GM19043 (cell line): Measurements from ENCODE around the gene REEP3.

ENCODE experiments used
- ATAC-seq: cut with Tn5 transposase; IDR thresholded peaks from one replicate; pipeline ENCODE4 v1.9.1; 2021; ENCODE audit warnings: low read depth; ENCODE audit not compliant: unreplicated experiment

Gene REEP3

DNA sequence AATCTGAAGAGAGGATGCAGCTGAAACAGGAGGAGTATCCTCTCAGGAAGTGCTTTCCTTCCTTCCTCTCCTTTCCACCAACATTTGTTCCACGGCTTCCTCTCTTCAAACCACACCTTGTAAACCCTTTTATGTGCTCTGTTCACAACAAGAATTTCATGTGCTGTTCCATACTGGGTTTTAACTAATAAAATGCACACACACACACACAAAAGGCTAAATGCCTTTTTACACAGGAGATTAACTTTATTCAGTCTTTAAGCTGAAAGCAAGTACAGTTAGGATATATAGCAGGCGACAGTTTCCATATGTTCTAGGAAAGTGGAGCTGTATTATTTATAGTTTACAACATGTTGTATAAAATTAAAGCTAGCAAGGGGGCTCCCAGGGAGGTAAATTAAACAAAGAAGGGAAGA is 106.7 kb downstream of the REEP3 start:
- no peak for ATAC-seq

DNA sequence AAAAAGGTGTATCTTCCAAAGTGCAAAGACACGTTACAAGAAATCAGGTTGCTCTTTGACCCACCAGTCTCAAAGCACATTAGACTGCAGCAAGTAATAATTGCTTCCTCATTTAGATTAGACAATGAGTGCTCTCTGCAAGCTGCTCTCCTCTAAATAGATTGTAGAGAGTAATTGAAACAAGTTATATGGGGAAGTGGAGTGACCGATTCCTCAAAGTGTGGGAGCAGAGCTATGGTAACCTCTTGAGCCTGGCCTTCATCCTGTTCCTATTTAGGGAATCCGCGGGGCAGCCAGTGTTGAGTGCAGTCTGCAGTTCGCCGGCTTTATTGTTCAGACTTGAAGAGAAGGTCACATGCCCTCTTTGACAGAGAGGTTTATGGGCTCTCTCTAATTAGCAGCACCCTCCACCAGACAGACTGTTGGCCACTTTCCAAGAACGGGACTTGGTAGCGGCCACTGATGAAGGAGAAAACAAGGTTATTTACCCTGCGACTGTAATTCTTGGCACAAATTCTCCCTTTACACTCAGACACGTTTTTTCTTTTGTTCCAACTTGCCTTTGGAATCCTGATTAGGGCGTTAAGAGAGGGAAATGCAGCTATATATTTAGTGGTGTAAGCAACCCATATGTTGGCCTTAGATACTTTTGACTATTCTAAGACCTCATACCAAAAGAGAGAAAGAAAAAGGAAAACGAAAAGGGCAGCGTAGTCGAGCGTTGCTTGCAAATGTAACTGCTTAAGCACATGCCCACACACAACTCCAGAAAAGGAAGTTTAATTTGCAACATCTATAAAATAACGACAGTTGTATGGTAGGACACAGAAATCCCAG is 107.5 kb downstream of the REEP3 start:
- peak; percentile 26 for ATAC-seq

DNA sequence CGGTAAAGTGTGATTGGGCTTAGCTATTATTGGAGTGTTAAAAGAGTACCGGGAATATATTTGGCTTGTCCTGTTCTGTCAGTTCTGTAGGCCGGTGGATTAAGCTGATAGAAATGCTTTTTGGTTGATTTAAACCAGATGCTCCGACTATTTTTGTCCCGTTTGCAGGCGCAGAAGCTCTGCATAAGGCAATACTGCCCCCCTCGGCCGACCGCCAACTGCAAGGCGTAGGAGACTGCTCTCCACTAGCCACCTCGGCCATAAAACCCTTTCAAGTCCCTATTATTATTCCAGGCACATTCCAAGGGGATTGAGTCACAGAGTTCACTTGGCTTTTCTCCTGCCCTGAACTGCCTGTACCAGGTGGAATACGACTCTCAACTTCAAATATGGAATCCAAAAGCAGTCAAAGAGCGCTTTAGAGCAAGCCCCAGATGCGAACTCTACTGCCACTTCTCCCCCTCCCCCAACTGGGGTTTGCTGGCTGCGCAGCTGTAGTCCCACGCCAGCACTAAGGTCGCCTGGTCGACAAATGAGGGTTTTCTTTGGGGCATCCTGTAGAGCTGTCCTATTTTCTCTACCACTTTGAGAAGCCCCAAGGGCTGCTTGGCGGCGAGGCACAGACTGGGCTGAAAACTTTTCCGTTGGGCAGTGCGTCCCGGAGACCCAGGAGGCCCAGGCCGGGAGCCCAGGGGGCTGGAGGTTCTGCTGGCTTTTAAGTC is 108.3 kb downstream of the REEP3 start:
- peak; percentile 52 for ATAC-seq

DNA sequence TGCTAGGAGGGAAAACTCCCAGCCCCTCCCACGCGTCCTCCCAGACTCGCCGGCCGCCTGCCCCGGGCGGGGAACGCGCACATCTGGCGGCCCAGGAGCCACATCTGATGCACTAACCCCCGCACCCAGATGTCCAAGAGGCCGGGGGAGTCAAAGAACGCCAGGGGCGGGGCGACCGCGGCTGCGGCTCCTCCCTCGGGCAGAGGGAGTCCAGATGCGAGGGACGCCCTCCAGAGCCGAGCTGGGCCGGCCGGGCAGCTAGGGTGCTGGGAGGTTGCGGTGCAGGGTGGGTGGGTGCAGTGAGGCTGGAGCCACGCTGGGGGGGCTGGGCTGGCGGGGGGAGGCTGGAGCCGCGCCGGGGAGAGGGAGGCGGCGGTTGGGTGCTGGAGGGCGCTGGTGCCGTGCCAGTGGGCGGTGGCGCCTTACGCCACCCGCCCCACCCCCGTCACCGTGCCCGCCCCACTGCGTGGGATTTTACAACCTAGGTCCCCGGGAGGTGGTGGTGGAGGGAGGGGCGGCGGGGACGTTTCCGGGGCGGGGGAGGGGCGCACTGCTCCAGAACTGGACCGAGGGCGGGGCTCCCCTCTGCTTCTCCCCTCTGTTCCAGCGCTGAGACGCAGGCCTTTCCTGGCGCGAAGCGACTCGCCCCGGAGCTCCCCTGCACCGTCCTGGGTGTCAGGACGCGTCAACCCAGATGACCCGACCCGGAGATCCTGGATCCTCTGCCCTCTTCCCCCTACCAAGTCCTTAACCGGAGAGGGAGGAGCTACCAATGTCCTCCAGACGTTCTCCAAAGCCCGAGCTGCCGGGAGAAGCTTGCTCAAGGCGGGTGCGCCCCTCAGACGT is 109.1 kb downstream of the REEP3 start:
- peak; percentile 52 for ATAC-seq

DNA sequence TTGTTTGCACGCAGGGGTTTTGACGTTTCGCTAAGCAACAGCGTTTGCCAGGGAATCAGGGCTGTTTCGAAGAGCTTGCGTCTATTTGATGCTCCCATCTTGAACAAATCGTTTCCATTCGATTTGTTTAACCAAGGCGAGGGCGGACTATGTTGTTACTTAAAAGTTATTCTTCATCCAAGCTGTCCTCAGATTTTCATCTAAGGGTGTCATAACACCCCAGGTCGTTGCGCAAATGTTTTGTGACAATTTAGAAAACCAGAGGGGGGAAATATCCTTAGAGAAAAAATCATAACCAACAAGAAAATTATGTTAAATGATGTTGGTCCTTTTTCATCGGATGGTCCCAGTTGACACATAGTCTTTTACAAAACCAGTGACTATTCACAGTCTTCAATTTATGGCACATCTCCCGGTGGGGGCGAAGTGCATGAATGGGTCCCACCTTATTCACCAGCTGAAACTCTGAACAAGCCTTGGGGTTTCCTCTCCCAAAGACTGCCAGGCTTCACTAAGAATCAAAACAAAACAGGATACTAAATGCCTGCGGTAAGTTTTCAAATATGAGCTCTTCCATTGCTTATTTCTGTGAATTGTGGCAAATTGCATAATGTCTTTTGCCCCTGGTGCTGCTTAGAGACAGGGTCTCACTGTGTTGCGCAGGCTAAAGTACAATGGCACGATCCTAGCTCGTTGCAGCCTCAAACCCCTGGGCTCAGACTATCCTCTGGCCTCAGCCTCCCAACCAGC is 109.9 kb downstream of the REEP3 start:
- ATAC-seq, result no peak

DNA sequence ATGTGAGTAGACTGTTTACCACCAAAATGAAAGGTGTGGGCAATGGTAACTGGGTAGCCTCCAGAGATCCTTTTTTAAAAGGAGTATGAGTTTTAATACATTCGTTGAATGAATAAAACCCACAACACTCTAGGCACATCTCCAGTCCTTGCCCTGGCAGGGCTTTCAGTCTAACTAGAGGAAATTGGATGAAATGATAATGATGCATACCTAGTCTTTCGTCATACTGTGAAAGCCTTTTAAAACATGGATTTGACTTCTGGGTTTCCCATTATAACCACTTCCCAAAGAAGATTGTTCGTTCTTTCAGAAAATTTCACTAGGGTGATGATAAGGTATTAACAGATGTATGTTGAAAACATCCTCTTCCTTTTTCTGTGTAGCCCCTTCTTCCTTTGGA is 110.8 kb downstream of the REEP3 start:
- ATAC-seq, result no peak

DNA sequence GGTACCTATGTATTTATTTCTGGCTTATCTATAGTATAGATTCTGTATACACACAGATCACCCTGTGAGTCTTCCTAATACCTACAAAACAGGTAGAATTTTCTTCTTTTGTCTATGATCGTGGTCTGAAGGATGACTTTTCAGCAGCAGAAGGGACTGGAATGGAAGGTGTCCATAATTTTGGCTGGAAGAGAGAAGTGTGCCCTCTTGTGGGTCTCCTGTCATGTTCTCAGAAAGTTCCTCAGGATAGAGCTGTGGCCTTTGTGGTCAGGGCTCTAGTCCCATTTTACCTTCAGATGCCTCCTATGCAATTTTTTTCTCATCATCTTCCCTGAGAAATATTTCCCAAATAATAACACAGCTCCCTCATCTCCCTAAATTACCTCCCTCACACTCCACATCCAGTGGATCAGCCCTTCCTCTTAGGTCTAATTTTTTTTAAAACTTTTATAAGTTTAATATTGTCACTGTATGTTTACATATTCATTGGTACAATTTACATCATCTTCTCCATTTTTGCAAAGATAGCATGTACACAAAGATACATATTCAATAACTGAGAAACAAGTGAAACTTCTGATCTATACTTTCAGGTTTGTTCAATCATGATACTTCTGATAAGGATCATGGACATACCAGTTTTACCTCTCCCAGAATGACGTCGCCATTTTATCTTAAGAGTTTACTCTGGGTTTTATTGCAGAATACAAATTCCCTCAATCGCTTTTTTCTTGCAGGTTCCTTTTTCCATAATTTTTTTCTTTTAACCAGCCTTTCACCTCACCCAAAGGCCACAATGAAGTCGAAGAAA is 112.7 kb downstream of the REEP3 start:
- ATAC-seq, result no peak

DNA sequence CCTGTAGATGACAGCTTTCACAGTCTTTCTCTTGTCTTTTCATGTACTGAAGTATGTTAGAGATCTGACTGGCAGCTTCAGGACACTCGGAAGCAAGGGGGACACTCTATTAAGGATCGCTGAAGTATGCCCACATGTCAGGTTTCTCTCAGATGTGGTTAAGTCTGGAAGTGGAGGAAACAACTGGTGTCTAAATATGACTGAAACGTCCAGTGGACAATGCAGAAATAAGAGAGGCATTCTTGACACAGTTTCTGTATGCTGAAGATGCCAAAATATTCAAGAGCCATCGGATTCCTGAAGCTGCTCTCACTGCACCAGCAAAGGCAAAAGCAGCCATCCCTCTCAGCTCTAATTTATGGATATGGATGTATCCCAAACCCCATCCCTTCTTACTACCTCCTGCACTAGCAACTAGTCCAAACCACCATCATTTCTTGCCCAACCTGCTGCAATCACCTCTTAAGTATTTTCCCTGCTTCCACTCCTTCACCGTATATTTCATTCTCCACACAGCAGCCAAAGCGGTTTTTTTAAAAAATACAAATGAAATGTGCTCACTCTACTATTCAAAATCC is 113.4 kb downstream of the REEP3 start:
- no peak for ATAC-seq

DNA sequence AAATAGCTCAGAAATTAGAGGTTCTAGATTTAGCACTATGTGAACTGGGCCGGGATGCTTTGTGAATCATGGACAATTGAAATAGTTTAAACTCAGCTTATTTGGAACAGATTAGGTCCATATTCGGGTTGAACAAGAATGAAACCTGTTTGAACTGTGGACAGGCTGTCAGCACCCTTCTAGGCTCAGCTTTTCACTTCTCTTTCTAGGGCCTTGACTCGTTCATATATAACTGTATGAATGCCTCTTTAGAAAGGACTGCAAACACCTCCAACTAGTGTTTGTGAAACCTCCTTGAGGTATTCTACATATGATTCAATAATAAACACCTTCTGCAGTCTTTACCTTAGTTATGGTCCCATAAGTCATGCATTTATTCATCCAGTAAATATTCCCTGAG is 115.6 kb downstream of the REEP3 start:
- no peak for ATAC-seq

DNA sequence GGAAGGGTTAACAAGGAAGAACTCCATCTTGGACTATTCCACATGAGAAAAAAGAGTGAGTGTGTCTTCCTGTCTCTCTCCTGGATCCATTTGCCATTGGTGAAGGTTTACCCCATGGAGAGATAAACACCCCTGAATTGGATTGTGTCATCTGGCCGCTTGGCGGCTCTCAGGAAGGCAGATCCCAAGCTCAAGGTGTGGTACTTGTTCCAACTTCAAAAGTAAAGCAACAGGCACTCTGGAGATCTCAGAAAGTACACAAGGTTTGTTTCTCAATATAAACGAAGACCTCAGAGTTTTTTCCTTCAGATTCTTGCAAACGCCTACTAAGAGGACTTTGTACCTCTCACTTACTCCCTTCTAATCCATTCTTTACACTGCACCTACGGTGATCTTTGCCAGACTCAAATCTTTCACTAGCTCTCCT is 116.7 kb downstream of the REEP3 start:
- no peak for ATAC-seq

DNA sequence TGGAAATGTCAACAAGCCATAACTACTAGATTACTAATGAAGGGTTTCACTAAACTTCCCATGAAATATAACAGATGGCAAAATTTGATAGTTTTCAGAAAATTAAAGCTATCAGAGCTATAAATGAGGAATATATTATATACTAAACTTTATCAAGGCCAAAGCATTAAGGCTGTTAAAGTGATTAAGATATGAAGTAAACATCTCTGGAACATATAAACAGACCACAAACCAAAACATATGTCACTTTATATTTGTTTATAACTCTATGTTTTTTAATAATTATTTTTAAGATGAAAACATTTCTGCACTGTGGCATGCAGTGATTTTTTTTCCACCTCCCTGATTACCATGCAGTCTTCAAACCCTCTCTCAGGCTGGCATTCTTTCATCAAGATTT is 120.2 kb downstream of the REEP3 start:
- ATAC-seq, result no peak

DNA sequence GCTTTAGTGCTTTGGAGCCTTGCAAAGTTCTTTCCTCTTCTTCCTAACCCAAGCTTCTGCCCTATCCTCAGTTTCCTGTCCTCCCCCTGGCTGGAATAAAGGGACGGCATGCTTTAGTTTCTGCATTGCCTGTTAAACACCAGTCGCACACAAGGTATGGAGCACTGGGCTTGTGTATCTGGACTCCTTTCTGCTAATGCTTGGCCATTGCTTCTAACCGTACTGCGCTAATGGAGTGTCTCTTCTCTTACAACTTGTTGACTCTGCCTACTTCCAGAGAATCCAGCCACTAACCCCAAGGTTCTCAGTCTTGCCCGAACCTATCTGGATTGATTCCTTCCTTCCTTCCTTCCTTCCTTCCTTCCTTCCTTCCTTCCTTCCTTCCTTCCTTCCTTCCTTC is 120.6 kb downstream of the REEP3 start:
- ATAC-seq, result no peak

DNA sequence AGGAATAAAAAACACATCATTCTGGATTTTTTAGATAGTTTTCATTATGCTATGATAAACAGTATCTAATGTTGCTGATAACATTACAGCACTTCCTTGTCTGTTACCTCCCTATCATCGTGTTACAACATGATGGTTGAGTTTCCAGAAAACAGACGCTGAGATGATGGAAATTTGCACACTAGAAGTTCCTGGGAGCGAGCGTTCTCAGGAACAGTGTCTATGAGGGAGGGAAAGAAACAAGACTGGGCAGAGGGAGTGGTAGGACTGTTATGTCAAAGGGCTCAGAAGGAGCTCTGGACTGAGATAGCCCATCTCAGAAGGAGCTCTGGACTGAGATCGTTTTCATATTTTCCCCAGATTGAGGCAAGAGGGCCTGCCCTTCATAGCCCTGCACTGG is 121.6 kb downstream of the REEP3 start:
- ATAC-seq, result no peak

DNA sequence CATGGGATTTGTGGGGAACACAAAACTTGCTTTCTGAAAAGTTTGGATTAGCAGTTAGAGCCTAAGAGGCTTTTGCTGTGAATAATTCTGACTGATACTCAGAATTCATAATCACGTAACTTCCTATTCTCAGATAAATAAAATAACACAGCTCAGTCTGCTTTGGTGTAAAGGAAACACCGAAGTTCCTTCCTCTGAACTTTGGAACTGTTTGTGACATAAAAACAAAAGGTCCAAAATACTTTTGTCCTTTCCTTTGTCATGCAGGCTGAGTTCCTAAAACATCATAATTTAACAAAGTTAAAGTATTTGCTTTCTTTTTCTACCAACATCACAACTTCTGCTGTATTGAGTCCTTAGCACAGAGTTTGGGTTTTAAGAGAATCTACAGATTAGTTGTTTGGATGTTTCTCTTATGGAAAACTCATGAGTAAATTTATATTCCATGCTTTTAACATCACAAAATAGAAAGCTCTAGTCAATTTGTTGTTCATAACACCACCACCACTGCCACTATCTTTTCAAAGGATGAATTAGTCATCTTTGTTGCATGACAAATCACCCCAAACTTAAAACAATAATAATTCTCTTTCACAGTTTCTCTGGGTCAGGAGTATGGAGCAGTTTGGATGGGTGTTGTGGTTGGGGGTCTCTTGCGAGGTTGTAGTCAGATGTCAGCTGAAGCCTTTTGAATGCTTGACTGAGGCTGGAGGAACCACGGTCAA is 123.4 kb downstream of the REEP3 start:
- ATAC-seq, result no peak

DNA sequence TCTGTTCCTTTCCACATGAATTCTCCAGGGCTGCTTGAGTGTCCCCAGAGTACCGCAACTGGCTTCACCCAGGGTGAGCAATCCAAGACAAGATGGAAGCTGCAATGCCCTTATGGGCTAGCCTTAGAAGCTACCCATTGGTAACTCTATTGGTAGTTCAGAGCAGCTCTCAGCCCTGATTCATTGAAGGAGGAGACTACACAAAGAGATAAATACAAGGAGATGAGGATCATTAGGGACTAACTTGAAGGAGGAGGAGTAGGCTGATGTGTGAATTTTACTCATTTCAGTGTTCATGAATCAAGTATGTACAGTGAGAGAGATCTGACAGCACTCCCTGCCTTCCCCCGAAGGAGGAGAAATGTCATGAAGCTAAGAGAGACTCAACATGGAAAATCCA is 124.0 kb downstream of the REEP3 start:
- ATAC-seq, result no peak

DNA sequence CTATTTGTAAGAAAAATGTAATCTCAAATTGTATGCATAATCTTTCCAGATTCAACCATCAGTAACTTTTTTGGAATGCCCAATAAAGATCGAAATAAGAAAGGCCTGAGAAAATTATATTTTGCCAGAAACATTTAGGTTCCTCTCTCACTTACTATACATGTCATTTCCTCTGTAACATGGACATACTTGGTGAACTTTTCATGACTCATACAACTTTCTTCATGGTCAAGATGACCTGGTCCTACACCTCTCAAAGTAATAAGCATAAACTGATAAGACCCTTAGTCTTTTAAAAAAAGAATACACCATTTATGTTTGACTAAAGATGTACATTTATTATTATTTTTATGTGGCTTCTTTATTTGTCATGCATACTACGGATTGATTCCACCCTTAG is 125.3 kb downstream of the REEP3 start:
- ATAC-seq, result no peak

DNA sequence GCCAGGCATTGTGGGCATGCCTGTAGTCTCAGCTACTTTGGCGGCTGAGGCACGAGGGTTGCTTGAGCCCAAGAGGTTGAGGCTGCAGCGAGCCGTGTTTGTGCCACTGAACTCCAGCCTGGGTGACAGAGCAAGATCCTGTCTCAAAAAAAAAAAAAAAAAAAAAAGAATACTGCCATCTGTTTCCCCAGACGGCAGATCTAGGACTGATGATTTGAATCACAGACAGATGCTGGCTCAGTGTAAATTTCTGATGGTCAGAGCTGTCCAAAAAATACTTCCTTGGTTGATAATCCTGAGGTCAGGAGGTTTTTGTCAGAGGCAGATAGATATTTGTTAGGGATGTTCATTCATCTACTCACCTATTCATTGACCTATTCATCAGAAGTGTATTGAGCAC is 130.7 kb downstream of the REEP3 start:
- no peak for ATAC-seq

DNA sequence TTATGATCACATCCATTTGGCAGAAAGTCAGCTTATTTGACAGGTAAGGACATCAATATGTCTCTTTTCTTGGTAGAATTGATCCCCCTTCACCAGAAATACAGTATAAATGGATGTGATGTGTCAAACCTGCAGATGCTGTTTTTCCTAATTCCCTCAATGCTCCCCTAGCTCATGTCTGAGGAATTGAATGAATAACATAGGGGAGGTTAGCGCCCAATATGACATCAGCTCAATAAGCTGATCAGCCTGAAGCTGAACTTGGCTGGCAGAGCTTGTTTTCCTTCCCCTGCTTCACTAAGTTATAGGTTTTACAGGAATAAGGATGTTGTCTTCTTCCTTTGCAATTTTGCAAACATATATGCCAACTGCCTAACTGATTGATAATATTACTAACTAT is 132.5 kb downstream of the REEP3 start:
- ATAC-seq, result no peak

DNA sequence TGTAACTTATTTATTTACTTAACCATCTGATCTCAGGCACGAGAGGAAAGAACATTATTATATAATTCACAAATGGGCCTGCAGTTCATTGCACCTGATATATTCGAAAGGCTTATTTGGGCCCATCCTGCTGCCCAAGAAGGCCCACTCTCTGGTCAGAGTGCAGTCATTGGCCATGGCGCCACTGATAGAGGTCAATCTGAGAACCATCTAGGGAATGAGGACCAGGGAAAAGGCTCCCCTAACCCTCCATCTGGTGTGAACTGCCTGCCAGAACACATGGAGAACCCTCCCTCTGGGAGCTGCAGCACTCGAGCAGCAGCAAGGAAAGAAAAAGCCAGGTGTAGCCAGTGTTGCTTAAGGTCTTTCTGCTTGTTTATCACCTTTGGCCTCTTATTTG is 136.6 kb downstream of the REEP3 start:
- ATAC-seq, result no peak
